ENCODE measurements around the gene SAMD5. TPM values are rescaled to one million over a fixed set of nuclear protein-coding genes. Genes with fewer than 3 reads are reported as not detected.

The SAMD5 gene
- total RNA-seq (2022; extraction: Qiagen RNA extraction; ENCODE audit: low read depth): 0.58 to 0.87 TPM (median 0.70 TPM) in 5 replicates

DNA sequence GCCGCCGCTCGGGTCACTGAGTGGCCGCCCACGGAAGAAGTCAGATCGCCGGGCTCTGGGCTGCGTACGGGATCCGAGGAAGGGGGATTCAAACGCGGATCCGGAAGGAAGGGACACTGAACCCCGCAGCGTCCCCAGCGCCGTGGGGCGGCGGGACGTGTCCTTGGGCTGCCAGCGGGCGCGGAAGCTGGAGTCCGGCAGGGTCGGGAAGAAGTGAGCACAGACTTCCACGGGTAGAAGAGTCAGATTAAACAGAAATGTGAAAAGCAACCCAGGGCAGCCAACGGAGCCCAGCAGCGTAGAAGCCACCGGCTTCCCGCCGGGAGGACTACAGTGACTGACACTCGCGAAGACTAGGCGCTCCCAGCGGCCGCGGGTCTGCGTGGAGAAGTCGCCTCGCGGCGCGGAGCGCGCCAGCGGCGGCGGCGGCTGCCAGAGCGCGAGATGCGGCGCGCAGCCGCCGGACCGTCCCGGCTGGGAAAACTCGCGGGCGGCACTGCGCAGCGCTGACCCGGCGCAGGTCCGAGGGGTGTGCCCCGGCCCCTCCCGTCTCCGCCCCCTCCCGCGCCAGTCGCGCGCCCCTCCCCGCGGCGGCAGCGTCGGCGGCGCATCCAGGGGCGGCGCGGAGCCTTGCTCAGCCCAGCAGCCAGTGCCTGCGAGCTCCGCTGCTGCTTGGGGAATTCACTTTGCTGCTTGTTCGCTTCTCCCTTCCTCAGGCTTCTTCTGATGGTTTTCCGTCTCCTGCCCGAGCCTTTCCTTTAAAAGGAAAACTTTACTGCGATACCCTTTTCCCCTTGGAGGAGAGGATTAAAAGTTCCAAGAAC is at the start of gene SAMD5:
Gene SAMD5, plus strand, starts transcription at position 649 of the 824 bp plus-strand sequence. CDS start 239 bp downstream, outside the sequence.

